GM19035 (cell line): Measurements from ENCODE around the gene NOC4L.
"Not testable (repeated sequence)": the region's sequence is repeated elsewhere in the genome, so short reads cannot be mapped to it uniquely, and the experiment has no call there.

Experiments
- ATAC-seq: cut with Tn5 transposase; IDR thresholded peaks from one replicate; pipeline ENCODE4 v1.9.1; 2021; ENCODE audit not compliant: unreplicated experiment

The NOC4L gene

DNA sequence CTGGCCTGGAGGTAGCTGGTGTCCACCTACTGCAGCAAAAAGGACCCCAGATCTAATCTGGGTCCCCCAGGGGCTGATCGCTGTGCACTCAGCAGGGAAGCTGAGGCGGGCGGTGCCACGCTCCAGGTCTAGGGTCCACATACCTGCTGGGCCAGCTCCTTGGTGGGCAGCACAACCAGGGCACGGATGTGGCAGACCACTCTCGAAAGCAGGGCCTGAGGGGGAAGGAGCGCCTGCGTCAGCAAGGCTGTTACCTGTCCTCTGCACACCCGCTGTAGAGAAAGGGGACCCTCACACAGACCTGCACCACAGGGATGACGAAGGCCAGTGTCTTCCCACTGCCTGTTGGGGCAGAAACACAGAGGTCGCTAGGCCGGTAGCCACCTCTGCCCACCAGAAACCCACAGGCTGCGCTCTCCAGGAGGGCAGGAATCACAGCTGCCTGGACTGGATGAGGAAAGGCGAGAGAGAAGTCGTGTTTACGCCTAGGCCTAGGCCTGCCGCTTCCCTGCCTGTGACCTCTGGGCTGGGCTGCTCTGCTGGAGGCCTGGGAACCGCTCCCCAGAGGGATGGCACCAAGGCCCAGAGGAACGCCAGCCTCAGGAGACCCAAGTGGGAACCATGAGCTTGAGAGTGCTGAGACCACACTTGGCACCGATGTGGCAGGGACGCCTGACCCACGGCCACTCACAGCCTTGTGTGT, 2.1 kb upstream of the NOC4L start:
- no peak for ATAC-seq

DNA sequence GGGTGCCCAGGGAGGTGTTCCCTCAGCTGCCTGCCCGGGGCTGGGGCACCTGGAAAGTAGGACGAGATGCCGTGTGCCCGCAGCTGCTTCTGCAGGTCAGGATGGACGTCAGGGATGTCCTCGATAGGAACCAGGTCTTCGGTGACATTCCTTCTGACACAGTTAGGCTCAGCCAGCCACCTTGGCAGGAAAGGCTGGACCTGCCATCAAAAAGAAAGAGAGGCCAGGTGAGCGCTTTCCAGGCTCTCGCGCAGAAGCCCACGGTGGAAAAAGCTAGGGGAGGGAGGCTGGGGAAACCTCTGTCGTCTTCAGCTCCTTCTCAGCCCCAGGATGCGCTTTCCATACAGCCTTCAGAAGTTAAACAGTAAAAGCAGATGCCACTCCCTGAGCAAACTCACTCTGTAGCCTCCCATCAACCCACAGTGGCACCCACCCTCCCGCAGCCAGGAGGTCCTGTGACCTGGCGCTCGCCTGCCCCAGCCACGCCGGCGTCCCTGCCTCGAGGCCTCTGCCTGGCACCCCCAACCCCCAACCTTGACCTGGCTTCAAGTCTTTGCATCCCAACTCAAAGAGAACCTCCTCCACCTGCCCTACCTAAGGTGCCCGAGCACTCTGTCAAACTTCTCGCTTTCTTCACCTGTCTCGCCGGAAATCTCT, 1.4 kb upstream of the NOC4L start:
- ATAC-seq = no peak

DNA sequence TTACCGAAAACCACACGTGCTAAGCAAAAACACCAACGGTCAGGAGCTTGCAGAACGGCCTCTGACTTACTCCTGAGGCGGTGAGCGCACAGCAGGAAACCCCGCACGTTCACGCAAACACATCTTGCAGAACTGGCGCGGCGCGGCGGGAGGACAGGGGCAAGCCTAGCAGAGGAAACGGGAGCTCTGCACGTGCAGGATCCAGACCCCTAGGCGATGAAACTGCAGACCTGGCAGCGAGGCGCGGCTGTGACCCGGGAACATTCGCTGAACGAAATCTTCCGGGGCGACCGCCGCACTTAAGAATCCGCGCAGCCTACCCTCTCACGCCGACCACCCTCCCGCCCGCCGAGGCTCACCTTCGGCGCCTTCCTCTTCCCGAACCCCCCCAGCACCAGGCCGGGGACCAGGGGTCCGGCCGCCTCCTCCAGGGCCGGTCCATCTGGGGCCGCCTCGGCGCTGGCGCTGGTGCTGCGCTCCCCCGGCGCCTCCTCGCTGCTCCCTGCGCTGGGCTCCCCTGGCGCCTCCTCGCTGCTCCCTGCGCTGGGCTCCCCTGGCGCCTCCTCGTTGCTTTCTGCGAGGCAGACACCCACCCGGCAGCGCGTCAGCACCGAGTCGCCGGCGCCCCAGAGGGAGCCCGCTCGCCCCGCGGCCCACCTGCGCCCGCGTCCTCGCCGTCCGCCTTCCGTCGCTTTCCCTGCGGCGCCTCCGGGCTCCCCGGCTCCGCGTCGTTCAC, 753 bp upstream of the NOC4L start:
- peak; percentile 40 for ATAC-seq

- peak; percentile 4 for ATAC-seq
Measured at GRCh38 chr12:132144810-132145168, 532 bp downstream of the NOC4L start.

DNA sequence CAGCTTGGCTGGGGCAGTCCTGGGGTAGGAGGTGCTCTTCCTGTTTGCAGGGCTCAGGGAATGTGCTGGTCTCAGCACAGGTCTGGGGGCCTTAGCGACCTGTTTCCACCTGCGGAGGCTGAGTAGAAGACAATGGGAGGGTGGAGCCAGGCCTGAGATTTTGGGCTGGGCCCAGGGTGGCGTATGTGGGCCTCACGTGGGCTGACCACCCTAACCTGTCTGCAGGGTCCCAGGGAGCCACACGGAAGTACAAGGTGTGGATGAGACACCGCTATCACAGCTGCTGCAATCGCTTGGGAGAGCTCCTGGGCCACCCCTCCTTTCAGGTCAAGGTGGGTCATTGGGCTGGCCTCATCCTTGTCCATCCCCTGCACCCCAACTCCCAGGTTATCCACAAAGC, 1.1 kb downstream of the NOC4L start:
- no peak for ATAC-seq

GRCh38 chr12:132146098-132146497, 1.8 kb downstream of the NOC4L start:
- no peak for ATAC-seq

DNA sequence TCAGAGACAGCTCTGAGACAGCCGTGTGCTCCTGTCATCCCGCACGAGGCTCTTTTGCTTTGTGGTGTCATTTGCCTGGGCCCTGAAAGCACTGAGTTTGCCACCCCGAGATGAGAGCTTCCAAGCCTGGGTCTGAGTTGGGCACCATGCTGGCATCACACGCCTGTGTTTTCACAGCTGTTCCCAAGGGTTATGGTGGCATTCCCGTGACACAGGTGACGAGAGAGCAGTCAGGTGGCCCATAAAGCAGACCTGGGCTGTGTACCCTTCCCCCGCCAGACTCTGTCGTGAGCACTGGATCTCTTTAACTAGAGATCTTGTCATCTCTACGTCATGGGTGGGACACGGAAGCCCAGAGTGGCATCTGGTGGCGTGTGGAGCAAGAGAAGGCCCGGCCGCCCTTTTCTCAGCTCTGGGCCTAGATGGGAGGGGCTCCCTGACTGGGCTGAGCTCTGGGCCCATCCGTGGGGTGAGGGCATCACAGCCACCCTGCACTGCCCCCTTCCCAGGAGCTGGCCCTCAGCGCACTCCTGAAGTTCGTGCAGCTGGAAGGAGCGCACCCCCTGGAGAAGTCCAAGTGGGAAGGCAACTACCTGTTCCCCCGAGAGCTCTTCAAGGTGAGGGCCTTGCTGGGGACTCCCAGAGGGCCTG, 2.6 kb downstream of the NOC4L start:
- no peak for ATAC-seq

- no peak for ATAC-seq
Measured at GRCh38 chr12:132147423-132148367, 3.4 kb downstream of the NOC4L start.

DNA sequence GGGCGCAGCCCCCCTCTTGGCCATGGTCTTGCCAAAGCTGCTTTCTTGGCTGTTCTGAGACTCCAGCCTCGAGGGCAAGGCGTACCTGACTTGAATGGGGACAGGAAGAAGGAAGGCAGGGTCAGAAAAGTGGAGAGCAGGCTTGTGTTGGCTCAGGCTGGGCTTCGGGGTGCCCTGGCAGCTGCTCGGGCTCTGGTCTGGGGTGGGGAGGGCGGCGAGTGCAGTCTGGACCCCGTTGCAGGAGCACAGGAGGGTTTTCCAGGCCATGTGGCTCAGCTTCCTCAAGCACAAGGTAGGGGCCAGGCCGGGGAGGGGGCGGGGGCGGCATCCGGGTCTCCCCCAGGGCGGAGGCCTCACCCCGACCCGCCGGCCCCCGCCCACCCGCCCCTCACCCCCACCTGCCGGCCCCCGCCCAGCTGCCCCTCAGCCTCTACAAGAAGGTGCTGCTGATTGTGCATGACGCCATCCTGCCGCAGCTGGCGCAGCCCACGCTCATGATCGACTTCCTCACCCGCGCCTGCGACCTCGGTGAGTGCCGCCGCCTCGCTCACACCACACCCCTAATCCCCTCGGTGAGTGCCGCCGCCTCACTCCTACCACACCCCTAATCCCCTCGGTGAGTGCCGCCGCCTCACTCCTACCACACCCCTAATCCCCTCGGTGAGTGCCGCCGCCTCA, 4.2 kb downstream of the NOC4L start:
- ATAC-seq = no peak

- ATAC-seq = not testable (repeated sequence)
Measured at GRCh38 chr12:132149526-132149925, 5.3 kb downstream of the NOC4L start.

- no peak for ATAC-seq
Measured at GRCh38 chr12:132150780-132151144, 6.5 kb downstream of the NOC4L start.

- no peak for ATAC-seq
Measured at GRCh38 chr12:132151145-132151765, 7.0 kb downstream of the NOC4L start.

DNA sequence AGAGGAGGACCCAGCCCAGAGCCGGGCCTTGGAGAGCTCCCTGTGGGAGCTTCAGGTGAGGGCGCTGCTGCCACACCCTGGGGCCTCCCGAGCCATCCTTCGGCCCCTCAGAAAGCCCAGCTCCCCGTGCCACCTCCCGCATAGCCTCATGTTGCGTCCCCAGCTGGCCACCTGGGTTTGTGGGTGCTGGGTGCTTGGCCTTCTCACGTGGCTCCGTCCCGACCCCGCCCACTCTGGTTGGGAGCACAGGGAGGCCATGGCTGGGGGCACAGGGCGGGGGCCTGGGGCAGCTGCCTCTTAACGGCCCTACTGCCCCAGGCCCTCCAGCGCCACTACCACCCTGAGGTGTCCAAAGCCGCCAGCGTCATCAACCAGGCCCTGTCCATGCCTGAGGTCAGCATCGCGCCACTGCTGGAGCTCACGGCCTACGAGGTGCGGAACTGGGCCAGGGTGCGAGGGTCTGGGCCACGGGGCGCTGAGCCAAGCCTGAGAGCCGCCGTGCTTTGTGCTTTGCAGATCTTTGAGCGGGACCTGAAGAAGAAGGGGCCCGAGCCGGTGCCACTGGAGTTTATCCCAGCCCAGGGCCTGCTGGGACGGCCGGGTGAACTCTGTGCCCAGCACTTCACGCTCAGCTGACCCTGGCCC, 7.6 kb downstream of the NOC4L start:
- ATAC-seq = no peak

GRCh38 chr12:132152411-132152821, 8.2 kb downstream of the NOC4L start:
- ATAC-seq = no peak

- no peak for ATAC-seq
Measured at GRCh38 chr12:132152953-132153352, 8.7 kb downstream of the NOC4L start.

DNA sequence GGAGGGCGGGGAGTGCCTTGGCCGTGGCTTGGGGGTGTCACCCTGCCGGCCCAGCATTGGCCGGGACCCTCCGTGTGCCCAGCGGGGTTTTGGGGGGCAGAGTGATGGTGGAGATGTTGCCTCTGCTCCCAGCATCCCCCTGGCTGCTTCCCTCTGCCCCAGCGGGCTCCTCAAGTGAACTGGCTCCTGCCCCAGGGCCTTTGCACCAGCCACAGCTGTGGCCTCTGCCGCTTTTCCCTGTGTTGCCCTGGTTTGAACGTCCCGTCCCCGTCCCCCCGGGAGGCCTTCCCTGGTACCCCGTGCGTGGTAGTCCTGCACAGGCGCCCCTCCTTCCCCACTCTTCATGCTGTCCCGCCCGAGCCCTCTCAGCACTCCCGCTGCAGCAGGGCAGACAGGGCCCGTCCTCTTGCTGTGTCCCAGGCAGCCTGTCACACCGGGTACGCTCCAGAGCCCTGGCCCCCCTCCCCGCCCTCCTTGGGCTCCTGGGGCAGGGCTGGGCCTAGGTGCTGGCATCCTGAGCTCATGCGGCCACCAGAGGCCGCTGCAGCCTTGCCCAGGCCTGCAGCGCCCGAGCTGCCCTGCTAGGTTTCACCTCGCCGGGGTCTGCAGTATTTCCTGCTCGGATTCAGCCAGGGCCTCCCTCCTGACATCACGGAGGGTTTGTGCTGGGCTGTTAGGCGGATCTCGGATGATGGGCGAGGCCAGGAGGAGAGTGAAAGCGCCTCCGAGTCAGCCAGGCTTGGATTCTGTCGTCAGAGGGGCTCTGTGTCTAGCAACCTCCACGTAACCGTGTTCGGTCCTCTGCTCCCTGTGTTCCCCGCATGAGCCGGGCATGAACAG, 9.5 kb downstream of the NOC4L start:
- no peak for ATAC-seq

DNA sequence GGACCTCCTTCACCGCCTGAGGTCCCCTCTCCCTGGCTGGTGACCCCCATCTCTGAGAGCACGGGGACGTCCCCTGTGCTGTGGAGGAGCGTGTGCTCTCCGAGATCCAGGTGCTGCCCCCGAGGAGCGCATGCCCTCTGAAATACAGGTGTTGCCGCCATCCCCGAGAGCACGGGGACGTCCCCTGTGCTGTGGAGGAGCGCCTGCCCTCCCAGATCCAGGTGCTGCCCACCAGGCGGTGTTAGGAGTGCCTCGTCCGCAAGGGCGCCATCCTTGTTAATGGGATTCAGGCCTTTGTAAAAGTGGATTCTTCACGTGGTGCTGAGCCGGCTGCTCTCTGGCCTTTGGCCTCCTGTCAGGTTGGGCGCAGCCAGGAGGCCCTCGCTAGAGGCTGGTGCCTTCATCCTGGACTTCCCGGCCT, 10.1 kb downstream of the NOC4L start:
- no peak for ATAC-seq
